ENCODE data around the gene RBKS.
A peak's percentile ranks its signal among the peaks of the same experiment; 100 is the strongest.

Gene RBKS

GRCh38 chr2:27890146-27890923 lies at the start of gene RBKS, which contains the start of gene BABAM2:
TSS of gene RBKS (minus strand) at chr2:27890387. CDS start at chr2:27890345, 42 bp downstream.
TSS of gene BABAM2 (plus strand) at chr2:27890729. CDS start at chr2:27894557, 3,828 bp downstream.
- DNase-seq (ENCODE audit: low spot score): peak; percentile 72

GRCh38 chr2:27935026-27935425 lies 44.8 kb upstream of the RBKS start:
- DNase-seq (ENCODE audit: low spot score): no peak

DNA sequence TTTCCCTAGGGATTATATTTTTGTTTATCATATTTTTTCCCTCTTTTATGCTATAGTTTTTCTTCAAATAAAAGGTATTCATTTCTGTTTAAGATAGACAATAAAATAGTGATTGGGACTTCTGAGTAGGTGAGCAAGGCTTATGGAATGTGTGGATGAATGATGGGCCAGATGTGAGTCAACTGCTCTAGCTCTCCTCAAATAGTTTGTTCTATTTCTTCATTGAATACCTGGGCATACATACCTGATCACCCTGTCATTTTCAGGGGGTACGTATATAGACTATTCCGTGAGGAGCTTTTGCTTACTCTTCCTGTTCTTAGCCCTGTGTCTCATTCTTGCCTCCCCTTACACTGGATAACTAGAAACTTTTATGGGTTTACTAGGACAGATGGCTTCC lies 42.2 kb upstream of the RBKS start:
- DNase-seq (ENCODE audit: low spot score): no peak

DNA sequence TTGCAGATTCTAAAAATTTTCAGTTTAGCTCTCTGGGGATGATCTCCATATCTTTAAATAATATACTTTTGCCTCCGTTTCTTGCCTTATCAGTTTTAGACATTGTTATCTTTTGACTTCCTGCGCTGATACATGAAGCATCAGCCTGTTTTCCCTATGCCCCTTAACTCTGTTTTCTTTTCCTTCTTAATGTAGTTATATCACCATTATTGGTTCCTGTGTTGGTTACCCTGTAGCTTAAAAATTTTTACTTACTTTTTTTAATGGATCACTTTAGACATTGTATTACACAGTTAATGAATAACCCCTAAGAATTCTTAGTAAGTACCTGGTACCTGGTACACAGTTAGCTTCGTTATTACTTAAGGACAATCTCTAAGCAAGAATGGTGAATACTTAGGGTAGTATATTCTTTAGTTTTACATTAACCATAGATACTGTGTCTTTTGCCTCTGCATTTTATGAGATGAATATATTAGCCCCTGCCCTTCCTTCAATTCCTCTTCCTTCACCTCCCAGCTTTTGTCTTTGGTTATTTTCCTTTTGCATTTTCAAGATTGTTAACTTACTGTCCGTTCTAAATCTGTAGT lies 41.3 kb upstream of the RBKS start:
- no peak for DNase-seq (ENCODE audit: low spot score)

DNA sequence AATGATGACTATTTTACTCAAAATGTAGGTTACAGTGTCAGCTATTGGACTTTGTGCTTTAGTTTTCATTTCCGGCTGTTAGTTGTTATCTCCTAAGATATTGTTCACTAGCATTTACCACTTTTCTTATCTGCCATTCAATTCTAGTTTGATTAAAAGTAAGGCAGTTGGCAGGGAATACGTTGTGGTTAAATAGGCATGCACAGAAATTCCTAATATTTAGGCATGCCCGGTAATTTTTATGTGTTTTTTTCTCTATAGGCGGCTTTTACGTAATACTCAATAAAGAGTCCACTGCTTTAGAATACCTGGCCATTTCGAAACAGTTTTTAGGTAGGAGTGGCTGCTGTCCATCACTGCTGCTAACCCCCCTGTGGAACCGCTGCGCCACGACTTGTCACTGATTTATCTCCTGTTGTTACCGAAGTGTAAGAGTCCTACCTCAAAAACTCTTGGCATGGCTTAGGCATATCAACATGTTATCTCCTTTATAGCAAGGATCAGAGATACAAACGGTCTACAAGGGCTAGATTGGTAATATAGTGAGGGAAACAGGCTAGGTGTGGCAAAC lies 39.8 kb upstream of the RBKS start:
- DNase-seq (ENCODE audit: low spot score): no peak

DNA sequence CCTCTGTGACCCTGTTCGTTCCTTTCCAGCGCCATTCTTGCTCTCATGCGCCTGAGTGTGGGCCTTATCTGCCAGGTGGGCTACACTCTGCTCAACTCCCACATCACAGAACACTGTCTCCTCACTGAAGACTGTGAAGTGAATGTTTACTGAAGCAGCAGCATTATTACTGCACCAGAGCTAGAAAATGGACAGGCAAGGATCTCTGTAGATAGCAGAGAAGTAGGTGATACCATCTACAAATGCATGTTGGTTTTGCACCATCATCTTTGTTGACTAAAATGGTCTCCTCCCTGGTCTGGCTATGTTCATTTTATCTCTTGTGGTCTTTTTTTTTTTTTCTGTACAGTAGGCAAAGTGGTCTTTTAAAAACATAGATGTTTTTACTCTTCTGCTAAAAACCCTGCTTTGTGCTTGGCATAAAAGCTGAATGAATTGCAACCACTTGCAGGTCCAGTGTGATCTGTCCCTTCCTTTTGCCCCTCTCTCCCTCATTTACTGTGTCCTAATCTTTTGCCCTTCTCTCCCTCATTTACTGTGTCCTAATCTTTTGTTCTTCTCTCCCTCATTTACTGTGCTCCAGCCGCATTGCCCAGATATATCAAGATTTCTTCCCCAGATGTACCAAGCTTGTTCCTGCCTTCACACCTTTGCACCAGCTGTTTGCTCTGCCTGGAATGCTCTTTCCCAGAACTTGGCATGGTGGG lies 35.7 kb upstream of the RBKS start:
- DNase-seq (ENCODE audit: low spot score): no peak

- no peak for DNase-seq (ENCODE audit: low spot score)
These were observed 32.7 kb upstream of the RBKS start for GRCh38 chr2:27922842-27923241.

DNA sequence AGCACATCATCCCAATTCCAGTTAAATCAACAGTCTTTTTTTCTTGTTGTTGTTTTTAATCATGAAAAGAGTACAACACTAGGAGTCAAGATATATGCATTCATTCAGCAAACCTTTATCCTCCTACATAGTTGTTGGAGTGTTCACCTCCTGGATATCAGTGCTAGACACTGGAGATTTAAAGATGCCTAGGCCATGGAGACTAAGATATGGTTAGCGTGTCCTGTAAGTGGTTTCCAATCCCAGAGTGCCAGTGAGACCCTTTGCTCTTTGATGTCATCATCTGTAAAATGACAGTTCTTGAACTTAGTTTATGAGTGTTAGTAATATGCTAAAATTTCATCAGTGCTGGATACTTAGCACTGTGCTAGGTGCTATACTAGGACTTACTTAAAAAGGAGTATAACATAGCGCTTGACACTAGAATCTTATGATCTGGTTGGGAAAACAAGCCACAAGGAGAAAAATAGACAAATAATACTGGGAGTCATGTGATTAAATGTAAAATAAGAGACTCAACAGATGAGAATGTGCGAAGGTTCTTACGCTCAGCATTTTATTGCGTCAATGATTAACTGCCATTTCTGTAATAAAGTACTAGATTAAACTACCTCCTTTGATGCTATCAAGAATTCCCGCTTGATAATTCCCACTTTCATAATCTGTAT lies 31.8 kb upstream of the RBKS start:
- no peak for DNase-seq (ENCODE audit: low spot score)

DNA sequence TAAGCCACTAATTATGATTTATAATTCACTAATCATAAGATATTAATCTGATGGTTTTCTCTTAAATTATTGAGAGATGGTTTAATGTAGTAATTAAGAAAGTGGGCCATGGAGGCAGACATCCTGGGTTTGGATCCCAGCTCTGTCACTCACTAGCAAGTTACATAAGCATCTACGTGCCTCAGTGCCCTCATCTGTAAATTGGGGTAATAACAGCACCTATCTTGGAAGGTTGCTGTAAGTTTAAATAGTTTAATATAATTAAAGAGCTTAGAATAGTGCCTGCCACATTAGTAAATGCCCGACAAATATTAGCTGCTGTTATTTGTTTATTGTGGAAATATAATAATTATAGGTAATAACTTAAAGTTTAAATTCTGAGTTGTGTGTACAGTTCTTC lies 31.2 kb upstream of the RBKS start:
- DNase-seq (ENCODE audit: low spot score): no peak

DNA sequence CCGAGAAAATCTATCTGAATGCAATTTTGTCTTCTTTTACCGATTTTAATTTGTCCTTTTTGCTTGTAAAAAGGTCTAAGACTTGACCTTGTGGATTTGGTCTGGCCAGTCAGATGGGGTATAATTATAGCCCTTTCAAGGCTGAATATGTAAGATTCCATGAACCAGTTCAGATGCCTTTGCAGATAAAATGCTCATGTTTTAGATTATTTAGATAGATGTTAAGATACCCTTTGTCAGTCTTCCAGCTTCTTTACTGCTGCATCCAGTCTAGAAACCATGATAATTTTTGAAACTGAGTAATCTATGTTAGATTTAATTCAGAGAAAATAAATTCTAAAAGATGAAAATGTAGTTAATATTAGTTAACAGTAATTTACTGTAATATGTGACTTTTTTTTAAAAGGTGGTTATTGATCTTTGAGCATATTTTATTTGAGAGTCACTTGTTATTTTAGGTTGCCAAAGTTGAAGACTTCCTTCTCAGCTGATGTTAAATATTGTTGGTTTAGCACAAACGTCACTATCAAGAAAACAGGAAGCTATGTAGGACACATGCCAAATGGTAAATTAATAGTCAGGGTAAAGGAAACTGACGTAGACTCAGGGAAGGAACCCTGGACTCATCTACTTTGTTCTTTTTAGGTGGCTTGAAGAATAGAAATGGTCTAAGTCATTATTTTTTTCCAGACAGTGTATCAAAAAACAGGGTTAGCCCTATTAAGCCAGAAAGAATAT lies 30.1 kb upstream of the RBKS start:
- DNase-seq (ENCODE audit: low spot score): no peak

DNA sequence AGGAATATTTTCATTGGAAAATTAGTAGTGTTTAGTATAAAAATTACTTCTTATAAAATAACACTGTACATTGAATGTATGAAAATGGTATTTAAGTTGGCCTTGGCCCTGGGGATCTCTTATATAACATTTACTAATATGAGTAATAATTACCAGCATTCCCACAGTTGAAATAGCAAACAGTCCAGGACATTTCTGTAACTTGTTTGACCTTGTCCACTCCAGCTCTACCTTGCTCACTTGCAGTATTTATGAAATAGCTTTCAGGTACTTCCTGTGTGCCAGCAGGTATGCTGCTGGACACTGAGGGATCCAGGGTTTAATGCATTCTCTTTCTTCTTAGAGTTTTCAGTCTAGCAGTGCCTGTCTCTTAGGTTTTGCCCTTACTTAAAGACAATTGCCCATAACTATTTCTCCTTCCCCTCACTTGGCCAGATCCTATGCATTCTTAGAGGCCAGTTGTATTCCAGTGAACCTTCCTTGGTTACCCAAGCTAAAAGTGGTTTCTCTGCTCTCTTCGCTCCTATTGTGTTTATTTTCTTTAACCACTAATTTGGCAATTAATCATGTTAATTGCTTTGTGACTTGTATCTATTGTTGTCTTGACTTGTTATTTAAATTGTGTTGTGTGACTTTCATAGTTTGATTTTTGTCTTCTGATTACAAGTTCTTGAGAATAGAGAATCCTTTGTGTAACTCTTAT lies 26.3 kb upstream of the RBKS start:
- DNase-seq (ENCODE audit: low spot score): no peak

- no peak for DNase-seq (ENCODE audit: low spot score)
These were observed 25.7 kb upstream of the RBKS start for GRCh38 chr2:27915874-27916273.

DNA sequence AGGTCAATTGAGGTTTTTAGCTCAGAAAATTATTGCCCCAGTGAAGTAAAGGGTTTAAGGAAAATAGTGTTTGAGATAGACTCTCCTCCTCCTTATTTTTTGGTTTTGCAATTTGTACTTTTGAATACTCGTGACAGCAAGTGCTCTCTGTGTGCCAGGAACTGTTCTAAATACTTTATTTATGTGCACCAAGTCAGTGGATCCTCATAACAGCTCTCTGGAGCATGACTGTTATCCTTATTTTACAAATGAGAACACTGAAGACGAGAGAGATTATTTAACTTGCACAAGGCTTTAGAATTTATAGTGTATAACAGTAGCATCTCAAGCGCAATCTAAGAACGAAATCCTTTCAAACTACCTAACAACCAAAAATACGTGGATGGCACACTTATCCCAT lies 25.0 kb upstream of the RBKS start:
- DNase-seq (ENCODE audit: low spot score): no peak

GRCh38 chr2:27914805-27915175 lies 24.6 kb upstream of the RBKS start:
- DNase-seq (ENCODE audit: low spot score): no peak

GRCh38 chr2:27914041-27914804 lies 24.0 kb upstream of the RBKS start:
- DNase-seq (ENCODE audit: low spot score): no peak

GRCh38 chr2:27912512-27912911 lies 22.3 kb upstream of the RBKS start:
- no peak for DNase-seq (ENCODE audit: low spot score)

- DNase-seq (ENCODE audit: low spot score): no peak
These were observed 21.4 kb upstream of the RBKS start for GRCh38 chr2:27911458-27912210.

DNA sequence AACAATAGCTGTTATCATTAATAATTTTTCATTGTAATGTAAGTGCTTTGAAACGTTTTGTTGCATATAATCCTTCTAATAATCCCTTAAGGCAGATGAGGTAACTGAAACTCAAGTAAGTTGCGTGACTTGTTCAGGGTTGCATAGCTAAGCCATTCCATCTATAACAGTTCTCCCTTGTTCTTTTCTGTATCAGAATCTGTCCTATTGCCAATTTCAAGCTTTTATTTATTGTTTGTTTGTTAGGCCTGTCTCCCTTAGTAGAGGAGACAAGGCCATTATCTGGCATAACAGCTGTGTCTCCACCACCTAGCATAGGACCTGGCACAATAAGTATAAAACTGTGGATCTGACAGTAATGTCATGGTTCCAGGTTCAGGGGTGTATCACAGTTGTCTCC lies 19.7 kb upstream of the RBKS start:
- no peak for DNase-seq (ENCODE audit: low spot score)

- no peak for DNase-seq (ENCODE audit: low spot score)
These were observed 17.4 kb upstream of the RBKS start for GRCh38 chr2:27907547-27907946.
